ENCODE measurements around the gene NIF3L1. TPM values are rescaled to one million over a fixed set of nuclear protein-coding genes. Genes with fewer than 3 reads are reported as not detected.

The NIF3L1 gene
- total and polyA plus RNA-seq, 10 of the 15 experiments (the other 5 are each of a cell fraction or from before 2014, with no cell fraction given): 27.6 to 95.9 (median 53.8) TPM

- TF ChIP-seq FOS (IDR thresholded peaks at IDR 0.05; ENCODE audit: borderline replicate concordance, extremely low read depth, insufficient read length) (no peak), MEF2A (IDR thresholded peaks at IDR 0.05; ENCODE audit: insufficient read depth, low read depth, low read length) (peak; percentile 67; the same call in 1 of the 2 replicates), KAT2A (conservative IDR thresholded peaks at IDR 0.05; ENCODE audit: control insufficient read depth, low read depth, low read length) (no peak), RAD21 (IDR thresholded peaks at IDR 0.05; ENCODE audit: insufficient read depth, low read depth, low read length) (no peak), E2F8 (IDR thresholded peaks at IDR 0.05; ENCODE audit: low read depth, partially characterized antibody) (peak; percentile 98), NR2F1 (conservative IDR thresholded peaks at IDR 0.05) (peak; percentile 63), ZSCAN29 (IDR thresholded peaks at IDR 0.05) (peak; percentile 78), IRF4 (IDR thresholded peaks at IDR 0.05; ENCODE audit: low read depth, low read length) (peak; percentile 75), MAX (IDR thresholded peaks at IDR 0.05; ENCODE audit: low read depth, low read length) (no peak; the same call in 1 of the 2 replicates), NFIC (IDR thresholded peaks at IDR 0.05; ENCODE audit: low read depth, low read length) (peak; percentile 61), NR2C1 (IDR thresholded peaks at IDR 0.05) (peak; percentile 72), POU2F2 (IDR thresholded peaks at IDR 0.05; ENCODE audit: borderline replicate concordance, low read depth, low read length) (peak; percentile 89), YY1 (IDR thresholded peaks at IDR 0.05; ENCODE audit: low read depth, low read length) (peak; percentile 76), GATAD2B (conservative IDR thresholded peaks at IDR 0.05; ENCODE audit: low read depth) (0 out of 2 replicates have a peak, but pooled peaks have one; percentile 24), SREBF2 (IDR thresholded peaks at IDR 0.05; ENCODE audit: low read length) (peak; percentile 65), PKNOX1 (IDR thresholded peaks at IDR 0.05) (peak; percentile 61), IRF5 (IDR thresholded peaks at IDR 0.05; ENCODE audit: borderline replicate concordance) (no peak), KLF5 (IDR thresholded peaks at IDR 0.05; ENCODE audit: partially characterized antibody) (peak; percentile 67), POLR2AphosphoS2 (IDR thresholded peaks at IDR 0.05; ENCODE audit: low read depth, low read length) (peak; percentile 62; the same call in 1 of the 2 replicates), SMAD5 (IDR thresholded peaks at IDR 0.05; ENCODE audit: low read depth) (no peak; the same call in none of the 2 replicates)
Measured at GRCh38 chr2:200888704-200889625, at the start of gene NIF3L1, which contains the start of gene PPIL3 (continued).
